KOPT-K1 (cell line): ENCODE data around the gene DLGAP1.

Experiments
- H3K27ac ChIP-seq: fragments of 200-600 bp; sonication (generic); 2 replicates; pipeline ENCODE4 v1.5.1; 2016; ENCODE audit warnings: antibody characterized with exemption, mild to moderate bottlenecking, low read depth, low read length; ENCODE audit not compliant: poor library complexity, severe bottlenecking
- H3K36me3 ChIP-seq: fragments of 200-600 bp; sonication (generic); 2 replicates; pipeline ENCODE4 v1.5.1; 2017; ENCODE audit warnings: antibody characterized with exemption, mild to moderate bottlenecking, low read length, moderate library complexity; ENCODE audit not compliant: insufficient read depth
- H3K9me3 ChIP-seq: fragments of 200-600 bp; sonication (generic); 2 replicates; pipeline ENCODE4 v1.5.1; 2017; ENCODE audit warnings: antibody characterized with exemption, low read length, mild to moderate bottlenecking; ENCODE audit not compliant: insufficient read depth, poor library complexity, severe bottlenecking

Gene DLGAP1

GRCh38 chr18:3911413-3911812 is 543.7 kb downstream of the DLGAP1 start:
- H3K9me3 ChIP-seq, result no peaks in the 10 kb centered on the region
- H3K36me3 ChIP-seq, result no peaks in the 10 kb centered on the region
- H3K27ac ChIP-seq, result no peak overlapping the region

GRCh38 chr18:3910512-3910911 is 544.6 kb downstream of the DLGAP1 start:
- H3K36me3 ChIP-seq, result no peaks in the 10 kb centered on the region
- H3K27ac ChIP-seq, result no peak overlapping the region
- no peaks in the 10 kb centered on the region for H3K9me3 ChIP-seq

- Histone ChIP-seq H3K36me3 (no peaks in the 10 kb centered on the region), H3K27ac (no peak overlapping the region), H3K9me3 (no peaks in the 10 kb centered on the region)
Measured at GRCh38 chr18:3907955-3908354, 547.2 kb downstream of the DLGAP1 start.

GRCh38 chr18:3906116-3906750 is 548.9 kb downstream of the DLGAP1 start:
- H3K9me3 ChIP-seq, result no peaks in the 10 kb centered on the region
- H3K27ac ChIP-seq, result no peak overlapping the region
- H3K36me3 ChIP-seq, result no peaks in the 10 kb centered on the region

GRCh38 chr18:3903337-3903736 is 551.8 kb downstream of the DLGAP1 start:
- H3K36me3 ChIP-seq, result no peaks in the 10 kb centered on the region
- no peak overlapping the region for H3K27ac ChIP-seq
- no peaks in the 10 kb centered on the region for H3K9me3 ChIP-seq

- Histone ChIP-seq H3K36me3 (no peaks in the 10 kb centered on the region), H3K9me3 (no peaks in the 10 kb centered on the region), H3K27ac (no peak overlapping the region)
Measured at GRCh38 chr18:3902676-3903075, 552.4 kb downstream of the DLGAP1 start.

- no peaks in the 10 kb centered on the region for H3K36me3 ChIP-seq
- H3K9me3 ChIP-seq, result no peaks in the 10 kb centered on the region
- no peak overlapping the region for H3K27ac ChIP-seq
Measured at GRCh38 chr18:3901811-3902210, 553.3 kb downstream of the DLGAP1 start.

- H3K36me3 ChIP-seq, result no peaks in the 10 kb centered on the region
- no peak overlapping the region for H3K27ac ChIP-seq
- H3K9me3 ChIP-seq, result no peaks in the 10 kb centered on the region
Measured at GRCh38 chr18:3901042-3901441, 554.1 kb downstream of the DLGAP1 start.

- Histone ChIP-seq H3K27ac (no peak overlapping the region), H3K9me3 (no peaks in the 10 kb centered on the region), H3K36me3 (no peaks in the 10 kb centered on the region)
Measured at GRCh38 chr18:3900327-3900726, 554.8 kb downstream of the DLGAP1 start.

- Histone ChIP-seq H3K27ac (no peak overlapping the region), H3K9me3 (no peaks in the 10 kb centered on the region), H3K36me3 (no peaks in the 10 kb centered on the region)
Measured at GRCh38 chr18:3898861-3899613, 556.1 kb downstream of the DLGAP1 start.

GRCh38 chr18:3892152-3892551 is 563.0 kb downstream of the DLGAP1 start:
- no peak overlapping the region for H3K27ac ChIP-seq
- H3K36me3 ChIP-seq, result no peaks in the 10 kb centered on the region
- H3K9me3 ChIP-seq, result no peaks in the 10 kb centered on the region

- H3K27ac ChIP-seq, result no peak overlapping the region
- H3K9me3 ChIP-seq, result no peaks in the 10 kb centered on the region
Measured at GRCh38 chr18:3891245-3891644, 563.9 kb downstream of the DLGAP1 start.

GRCh38 chr18:3889803-3890202 is 565.3 kb downstream of the DLGAP1 start:
- Histone ChIP-seq H3K9me3 (no peaks in the 10 kb centered on the region), H3K27ac (no peak overlapping the region), H3K36me3 (no peaks in the 10 kb centered on the region)

More at GRCh38 chr18:3891245-3891644, 563.9 kb downstream of the DLGAP1 start:
- no peaks in the 10 kb centered on the region for H3K36me3 ChIP-seq

GRCh38 chr18:3889121-3889520 is 566.0 kb downstream of the DLGAP1 start:
- no peaks in the 10 kb centered on the region for H3K36me3 ChIP-seq
- H3K9me3 ChIP-seq, result no peaks in the 10 kb centered on the region
- no peak overlapping the region for H3K27ac ChIP-seq

GRCh38 chr18:3886575-3887322 is 568.4 kb downstream of the DLGAP1 start:
- Histone ChIP-seq H3K27ac (no peak overlapping the region), H3K9me3 (no peaks in the 10 kb centered on the region), H3K36me3 (no peaks in the 10 kb centered on the region)
